ENCODE measurements around the gene LIG4. TPM values are rescaled to one million over a fixed set of nuclear protein-coding genes. Genes with fewer than 3 reads are reported as not detected.
"Not testable (repeated sequence)": the region's sequence is repeated elsewhere in the genome, so short reads cannot be mapped to it uniquely, and the experiment has no call there.

Gene LIG4
- total RNA-seq, 1 experiment from 2014 or later: 9.6 TPM

GRCh38 chr13:108220041-108220440 is 4.7 kb upstream of the LIG4 start:
- Mint-ChIP-seq H3K4me3 (ENCODE audit: unreplicated experiment) (peak overlapping the region; percentile 83), H3K36me3 (ENCODE audit: insufficient read depth, unreplicated experiment) (peaks cover 8% of the 10 kb centered on the region), H3K9me3 (ENCODE audit: unreplicated experiment) (no peaks in the 10 kb centered on the region), H3K27me3 (ENCODE audit: insufficient read depth, unreplicated experiment) (no peaks in the 10 kb centered on the region), H3K27ac (ENCODE audit: unreplicated experiment) (no peak overlapping the region), H3K4me1 (ENCODE audit: low read depth, unreplicated experiment) (peaks cover 2% of the 10 kb centered on the region)
- intact Hi-C loops (cut with micrococcal nuclease; ENCODE audit: unreplicated experiment): loop anchor here (10.0 kb wide), 1 partner anchor 1015 kb away; no protein-coding TSS in a partner anchor
- H3K4me1 ChIP-seq: peaks cover 16% of the 10 kb centered on the region
- no peaks in the 10 kb centered on the region for H3K27me3 ChIP-seq (replicated peaks; ENCODE audit: control insufficient read depth, insufficient read depth, low read length)
- TF ChIP-seq, protein P1, sequence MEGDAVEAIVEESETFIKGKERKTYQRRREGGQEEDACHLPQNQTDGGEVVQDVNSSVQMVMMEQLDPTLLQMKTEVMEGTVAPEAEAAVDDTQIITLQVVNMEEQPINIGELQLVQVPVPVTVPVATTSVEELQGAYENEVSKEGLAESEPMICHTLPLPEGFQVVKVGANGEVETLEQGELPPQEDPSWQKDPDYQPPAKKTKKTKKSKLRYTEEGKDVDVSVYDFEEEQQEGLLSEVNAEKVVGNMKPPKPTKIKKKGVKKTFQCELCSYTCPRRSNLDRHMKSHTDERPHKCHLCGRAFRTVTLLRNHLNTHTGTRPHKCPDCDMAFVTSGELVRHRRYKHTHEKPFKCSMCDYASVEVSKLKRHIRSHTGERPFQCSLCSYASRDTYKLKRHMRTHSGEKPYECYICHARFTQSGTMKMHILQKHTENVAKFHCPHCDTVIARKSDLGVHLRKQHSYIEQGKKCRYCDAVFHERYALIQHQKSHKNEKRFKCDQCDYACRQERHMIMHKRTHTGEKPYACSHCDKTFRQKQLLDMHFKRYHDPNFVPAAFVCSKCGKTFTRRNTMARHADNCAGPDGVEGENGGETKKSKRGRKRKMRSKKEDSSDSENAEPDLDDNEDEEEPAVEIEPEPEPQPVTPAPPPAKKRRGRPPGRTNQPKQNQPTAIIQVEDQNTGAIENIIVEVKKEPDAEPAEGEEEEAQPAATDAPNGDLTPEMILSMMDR (IDR thresholded peaks at IDR 0.05; ENCODE audit: insufficient read depth in 1 of 2, low read depth in 1 of 2, low read length in 1 of 2, severe bottlenecking in 1 of 2, unreplicated experiment in 1 of 2): no peak
- BruUV-seq (replicated peaks): no TSS peak
- CTCF ChIA-PET: interaction anchor here (1.1 kb wide), 1 partner anchor 542 kb away, joined by 3 read pairs; no protein-coding TSS in a partner anchor
- no peaks in the 10 kb centered on the region for H3K36me3 ChIP-seq (ENCODE audit: control insufficient read depth, insufficient read depth, low read length)
- DNase-seq: no peak
- no peaks in the 10 kb centered on the region for H3K9me3 ChIP-seq
- no peak overlapping the region for H3K4me3 ChIP-seq (ENCODE audit: low read depth, low read length)
- POLR2A ChIA-PET: no interaction called here

DNA sequence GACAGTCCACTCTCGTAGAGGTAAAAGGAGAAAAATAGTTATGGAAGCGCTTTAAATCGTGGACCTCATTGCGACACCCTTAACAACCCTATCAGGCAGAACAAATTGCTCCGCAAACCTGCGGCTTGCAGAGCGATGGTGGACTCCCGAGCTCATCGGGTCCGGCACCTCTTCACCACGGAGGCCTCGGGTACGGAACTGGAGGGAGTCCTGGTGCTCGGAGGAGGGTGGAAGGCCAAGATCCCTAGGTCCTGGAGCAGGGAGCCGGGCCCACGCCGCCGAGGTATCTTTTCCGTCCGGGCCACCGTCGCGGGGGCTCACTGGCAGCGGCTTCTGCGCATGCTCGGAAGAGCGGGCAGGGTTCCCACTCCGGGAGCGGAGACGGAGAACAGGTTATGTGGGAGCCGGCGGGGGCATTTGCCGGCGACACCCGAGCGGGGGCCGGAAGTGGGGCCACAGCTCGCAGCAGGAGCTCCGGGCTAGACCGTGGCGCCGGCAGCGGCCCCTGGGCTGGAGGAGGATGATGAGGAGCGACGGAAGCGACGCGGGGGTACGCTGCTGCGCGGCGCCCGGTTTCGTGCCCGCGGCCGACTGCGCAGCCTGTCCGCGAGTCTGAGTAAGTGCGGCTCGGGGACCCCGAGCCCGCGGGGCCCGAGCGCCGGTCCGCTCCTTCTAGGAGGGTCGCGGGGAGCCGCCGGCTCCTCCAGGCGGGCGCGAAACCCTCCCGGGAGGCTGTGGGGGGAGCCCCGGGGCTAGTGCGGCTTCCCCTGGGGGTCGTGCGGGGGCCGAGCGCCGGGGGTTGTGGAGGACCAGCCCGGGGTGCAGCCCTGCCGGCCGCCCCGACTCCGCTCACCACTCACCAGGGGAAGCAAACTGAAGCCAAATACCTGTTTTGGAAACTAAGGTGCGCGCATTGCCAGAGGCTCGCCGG is 3.0 kb upstream of the LIG4 start, which contains the start of gene ABHD13:
TSS of gene ABHD13 (plus strand) at position 349 of the 931 bp plus-strand sequence. CDS start 10,827 bp downstream, outside the sequence.
- Mint-ChIP-seq H3K9me3 (ENCODE audit: unreplicated experiment) (no peaks in the 10 kb centered on the region), H3K4me3 (ENCODE audit: unreplicated experiment) (peak within 1 kb of the TSS; percentile 83), H3K27me3 (ENCODE audit: insufficient read depth, unreplicated experiment) (no peaks in the 10 kb centered on the region), H3K36me3 (ENCODE audit: insufficient read depth, unreplicated experiment) (peaks cover 8% of the 10 kb centered on the region), H3K4me1 (ENCODE audit: low read depth, unreplicated experiment) (peaks cover 7% of the 10 kb centered on the region), H3K27ac (ENCODE audit: unreplicated experiment) (peak within 1 kb of the TSS; percentile 86)
- Histone ChIP-seq H3K4me1 (peaks cover 15% of the 10 kb centered on the region), H3K4me3 (ENCODE audit: low read depth, low read length) (peak within 1 kb of the TSS; percentile 97), H3K9me3 (no peaks in the 10 kb centered on the region), H3K36me3 (ENCODE audit: control insufficient read depth, insufficient read depth, low read length) (no peaks in the 10 kb centered on the region), H3K27me3 (replicated peaks; ENCODE audit: control insufficient read depth, insufficient read depth, low read length) (no peaks in the 10 kb centered on the region)
- ChIA-PET CTCF (interaction anchor here (1.1 kb wide), 1 partner anchor 62 kb away, joined by 3 read pairs; no protein-coding TSS in a partner anchor), POLR2A (interaction anchor here (0.7 kb wide), 2 partner anchors 187 to 995 kb away, joined by 3 to 4 read pairs; no protein-coding TSS in a partner anchor)
- TF ChIP-seq, protein P1 (IDR thresholded peaks at IDR 0.05; ENCODE audit: insufficient read depth in 1 of 2, low read depth in 1 of 2, low read length in 1 of 2, severe bottlenecking in 1 of 2, unreplicated experiment in 1 of 2): peak in 1 of 2 experiments; percentile 1
- BruUV-seq (replicated peaks): no TSS peak
- intact Hi-C loops (cut with micrococcal nuclease; ENCODE audit: unreplicated experiment): loop anchor here (1.0 kb wide), 2 partner anchors 8 to 64 kb away; no protein-coding TSS in a partner anchor
- DNase-seq: peak; percentile 93 to 95

DNA sequence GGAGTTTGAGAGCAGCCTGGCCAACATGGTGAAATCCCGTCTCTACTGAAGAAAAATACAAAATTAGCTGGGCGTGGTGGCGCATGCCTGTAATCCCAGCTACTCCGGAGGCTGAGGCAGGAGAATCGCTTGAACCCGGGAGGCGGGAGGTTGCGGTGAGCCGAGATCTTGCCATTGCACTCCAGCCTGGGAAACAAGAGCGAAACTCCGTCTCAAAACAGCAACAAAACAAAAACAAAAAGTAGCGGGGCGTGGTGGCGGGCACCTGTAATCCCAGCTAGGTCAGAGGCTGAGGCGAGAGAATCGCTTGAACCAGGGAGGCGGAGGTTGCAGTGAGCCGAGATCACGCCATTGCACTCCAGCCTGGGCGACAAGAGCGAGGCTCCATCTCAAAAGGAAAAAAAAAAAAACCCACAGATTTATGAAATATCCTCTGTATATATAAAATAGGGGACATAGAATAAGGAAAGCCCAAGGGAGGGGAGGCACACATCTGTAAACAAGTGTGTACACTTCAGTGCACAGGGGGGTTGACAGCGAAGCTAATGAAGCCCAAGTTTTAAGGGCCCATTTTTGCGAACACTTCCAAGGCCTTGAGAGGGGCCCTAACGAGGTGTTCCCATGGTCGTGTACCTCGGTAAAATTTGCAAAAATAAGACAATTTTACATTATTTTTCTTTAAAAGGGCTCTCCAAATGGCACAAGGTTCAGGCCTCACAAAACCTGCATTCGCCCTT is 2.1 kb upstream of the LIG4 start:
- H3K36me3 Mint-ChIP-seq (ENCODE audit: insufficient read depth, unreplicated experiment); POLR2A ChIA-PET; H3K4me1 Mint-ChIP-seq (ENCODE audit: low read depth, unreplicated experiment); H3K27me3 Mint-ChIP-seq (ENCODE audit: insufficient read depth, unreplicated experiment); H3K27me3 ChIP-seq (replicated peaks; ENCODE audit: control insufficient read depth, insufficient read depth, low read length); H3K9me3 Mint-ChIP-seq (ENCODE audit: unreplicated experiment); H3K9me3 ChIP-seq; H3K36me3 ChIP-seq (ENCODE audit: control insufficient read depth, insufficient read depth, low read length): not testable (repeated sequence)
- H3K4me3 ChIP-seq (ENCODE audit: low read depth, low read length): peak overlapping the region; percentile 97
- BruUV-seq (replicated peaks): TSS peak; percentile 83
- peak overlapping the region; percentile 86 for H3K27ac Mint-ChIP-seq (ENCODE audit: unreplicated experiment)
- CTCF ChIA-PET: interaction anchor here (1.1 kb wide), 1 partner anchor 62 kb away, joined by 3 read pairs; no protein-coding TSS in a partner anchor
- H3K4me1 ChIP-seq: peaks cover 15% of the 10 kb centered on the region
- peak overlapping the region; percentile 83 for H3K4me3 Mint-ChIP-seq (ENCODE audit: unreplicated experiment)
- intact Hi-C loops (cut with micrococcal nuclease; ENCODE audit: unreplicated experiment): loop anchor here (1.0 kb wide), 2 partner anchors 9 to 63 kb away; no protein-coding TSS in a partner anchor
- DNase-seq: peak in 1 of 2 experiments; percentile 14

All from Caco-2 (cell line).